Activated CD8-positive, alpha-beta T cell treated with anti-CD3 and anti-CD28 coated beads for 36 hours (primary cell): ENCODE data around the gene TBC1D22A. TPM values are rescaled to one million over a fixed set of nuclear protein-coding genes. Genes with fewer than 3 reads are reported as not detected.

Experiments
- ATAC-seq: fragments of 200-7000 bp; cut with Tn5 transposase; one replicate; pipeline ENCODE4 v1.10.0; 2021; ENCODE audit warnings: mild to moderate bottlenecking, moderate library complexity
- CTCF ChIA-PET: fragments of 350-600 bp; sonication (Branson Sonifier 250); formaldehyde crosslinking; loops from one replicate; lab custom pipeline; 2021; ENCODE audit warnings: antibody characterized with exemption; lab: Charles Lee
- POLR2A ChIA-PET: fragments of 350-600 bp; sonication (Branson Sonifier 250); formaldehyde crosslinking; loops from one replicate; lab custom pipeline; 2021; ENCODE audit warnings: antibody characterized with exemption; lab: Charles Lee
- DNase-seq: peaks from one replicate; pipeline ENCODE4 v3.0.0-alpha.2; 2020
- H3K27ac Mint-ChIP-seq: one replicate; pipeline ENCODE4 v1.8.0; 2021; ENCODE audit warnings: mild to moderate bottlenecking, mixed read lengths
- H3K27me3 Mint-ChIP-seq: one replicate; pipeline ENCODE4 v1.8.0; 2021; ENCODE audit warnings: mixed read lengths
- H3K36me3 Mint-ChIP-seq: one replicate; pipeline ENCODE4 v1.8.0; 2021; ENCODE audit warnings: low read depth, mixed read lengths
- H3K4me1 Mint-ChIP-seq: one replicate; pipeline ENCODE4 v1.8.0; 2021; ENCODE audit warnings: low read depth, mixed read lengths
- H3K4me3 Mint-ChIP-seq: one replicate; pipeline ENCODE4 v1.8.0; 2021; ENCODE audit warnings: mild to moderate bottlenecking, moderate library complexity, mixed read lengths
- H3K9me3 Mint-ChIP-seq: one replicate; pipeline ENCODE4 v1.8.0; 2021; ENCODE audit warnings: mixed read lengths
- CTCF ChIP-seq: fragments of 200-600 bp; IDR thresholded peaks from one replicate; pipeline ENCODE4 v1.8.0; 2022; ENCODE audit warnings: antibody characterized with exemption, mild to moderate bottlenecking
- intact Hi-C: fragments of 100-400 bp; cut with micrococcal nuclease; formaldehyde crosslinking; loops from one replicate; pipeline ENCODE4 v1.10.0; 2022
- total RNA-seq, 2 experiments: library from RNA; stranded (reverse); gene quantifications; one replicate each; pipeline ENCODE4 v1.2.3, GENCODE V29; 2021

Gene TBC1D22A
- total RNA-seq, 2 experiments from 2014 or later = 41.0 to 42.8 TPM

GRCh38 chr22:46907241-46908215 is 145.1 kb downstream of the TBC1D22A start:
- CTCF ChIA-PET = no interaction called here
- intact Hi-C loops = no loop called here

GRCh38 chr22:46908641-46909107 is 146.2 kb downstream of the TBC1D22A start:
- TF ChIP-seq CTCF = no peak
- DNase-seq = no peak
- Mint-ChIP-seq H3K4me3 (no peak overlapping the region), H3K9me3 (no peaks in the 10 kb centered on the region), H3K27me3 (no peaks in the 10 kb centered on the region), H3K36me3 (peaks cover 7% of the 10 kb centered on the region), H3K4me1 (no peaks in the 10 kb centered on the region), H3K27ac (no peak overlapping the region)
- intact Hi-C loops = no loop called here
- ChIA-PET CTCF (no interaction called here), POLR2A (no interaction called here)
- ATAC-seq = no peak

More at GRCh38 chr22:46907241-46908215, 145.1 kb downstream of the TBC1D22A start:
- Mint-ChIP-seq H3K27me3 (no peaks in the 10 kb centered on the region), H3K4me1 (no peaks in the 10 kb centered on the region), H3K36me3 (no peaks in the 10 kb centered on the region), H3K4me3 (no peak overlapping the region), H3K27ac (no peak overlapping the region), H3K9me3 (no peaks in the 10 kb centered on the region)
- ATAC-seq (no peak), DNase-seq (no peak)
- POLR2A ChIA-PET = no interaction called here
- TF ChIP-seq CTCF = no peak

GRCh38 chr22:46909237-46910030 is 147.0 kb downstream of the TBC1D22A start:
- POLR2A ChIA-PET = no interaction called here
- H3K27ac Mint-ChIP-seq = no peak overlapping the region
- peaks cover 8% of the 10 kb centered on the region for H3K36me3 Mint-ChIP-seq
- H3K9me3 Mint-ChIP-seq = no peaks in the 10 kb centered on the region
- CTCF ChIA-PET = no interaction called here
- H3K27me3 Mint-ChIP-seq = no peaks in the 10 kb centered on the region
- intact Hi-C loops = no loop called here
- no peak for TF ChIP-seq CTCF
- H3K4me3 Mint-ChIP-seq = no peak overlapping the region
- no peak for DNase-seq
- no peak for ATAC-seq
- H3K4me1 Mint-ChIP-seq = no peaks in the 10 kb centered on the region

GRCh38 chr22:46910624-46911023 is 148.2 kb downstream of the TBC1D22A start:
- ChIA-PET POLR2A (no interaction called here), CTCF (no interaction called here)
- Mint-ChIP-seq H3K9me3 (no peaks in the 10 kb centered on the region), H3K27me3 (no peaks in the 10 kb centered on the region), H3K36me3 (peaks cover 10% of the 10 kb centered on the region), H3K4me3 (no peak overlapping the region), H3K4me1 (no peaks in the 10 kb centered on the region), H3K27ac (no peak overlapping the region)
- intact Hi-C loops = no loop called here
- no peak for ATAC-seq
- no peak for TF ChIP-seq CTCF
- DNase-seq = no peak
